DND-41 (cell line): ENCODE measurements around the gene UAP1L1.

Source experiments
- ATAC-seq: fragments of 200-7000 bp; cut with Tn5 transposase; 3 replicates; pipeline ENCODE4 v1.9.1; 2021; ENCODE audit warnings: low read depth; ENCODE audit not compliant: insufficient read depth
- DNase-seq: peaks from one replicate; pipeline ENCODE4 v3.0.0-alpha.2; 2020
- H2AFZ ChIP-seq: 2 replicates; pipeline ENCODE4 v1.6.0; 2012; ENCODE audit warnings: low read depth, low read length
- H3K27ac ChIP-seq: 2 replicates; pipeline ENCODE4 v1.5.1; 2012; ENCODE audit warnings: low read length, inconsistent platforms
- H3K27me3 ChIP-seq: fragments of 200-600 bp; sonication (generic); 2 replicates; pipeline ENCODE4 v1.6.0; 2012; ENCODE audit warnings: low read length, mild to moderate bottlenecking, inconsistent platforms; ENCODE audit not compliant: insufficient read depth, poor library complexity
- H3K36me3 ChIP-seq: 2 replicates; pipeline ENCODE4 v1.5.1; 2012; ENCODE audit warnings: low read length, inconsistent platforms; ENCODE audit not compliant: insufficient read depth
- H3K4me1 ChIP-seq: 2 replicates; pipeline ENCODE4 v1.5.1; 2012; ENCODE audit warnings: mild to moderate bottlenecking, low read length; ENCODE audit not compliant: insufficient read depth
- H3K4me2 ChIP-seq: 2 replicates; pipeline ENCODE4 v1.6.0; 2012; ENCODE audit warnings: mild to moderate bottlenecking, moderate library complexity, low read length, inconsistent platforms; ENCODE audit not compliant: insufficient read depth
- H3K4me3 ChIP-seq, 2 experiments: fragments of 200-600 bp in 1 of 2; shearing (Covaris generic) in 1 of 2; 2 replicates each; pipeline ENCODE4 v1.5.1; 2012 to 2016; ENCODE audit warnings: inconsistent platforms in 2 of 2, low read length in 2 of 2, mild to moderate bottlenecking in 2 of 2, low read depth in 1 of 2, moderate library complexity in 1 of 2
- H3K79me2 ChIP-seq: 2 replicates; pipeline ENCODE4 v1.6.0; 2012; ENCODE audit warnings: low read length, inconsistent platforms; ENCODE audit not compliant: insufficient read depth
- H3K9ac ChIP-seq: 2 replicates; pipeline ENCODE4 v1.6.0; 2012; ENCODE audit warnings: low read depth, mild to moderate bottlenecking, inconsistent platforms, low read length, moderate library complexity
- H3K9me3 ChIP-seq: 2 replicates; pipeline ENCODE4 v1.5.1; 2012; ENCODE audit warnings: low read length, moderate library complexity, mild to moderate bottlenecking, inconsistent platforms; ENCODE audit not compliant: insufficient read depth, severe bottlenecking
- H4K20me1 ChIP-seq: 2 replicates; pipeline ENCODE4 v1.6.0; 2012; ENCODE audit warnings: low read length; ENCODE audit not compliant: insufficient read depth
- CTCF ChIP-seq: IDR thresholded peaks from 2 replicates; pipeline ENCODE4 v1.5.1; 2012; ENCODE audit warnings: borderline replicate concordance, low read length, moderate library complexity, mild to moderate bottlenecking; ENCODE audit not compliant: poor library complexity, severe bottlenecking; ENCODE audit errors: extremely low read depth
- EZH2 ChIP-seq: IDR thresholded peaks from 3 replicates; pipeline ENCODE4 v1.6.1; 2012; ENCODE audit warnings: borderline replicate concordance, low read depth, mild to moderate bottlenecking, moderate library complexity, low read length, inconsistent platforms; ENCODE audit not compliant: severe bottlenecking

Gene UAP1L1

GRCh38 chr9:137045294-137046087 lies 31.8 kb upstream of the UAP1L1 start:
- no peak overlapping the region for H3K4me3 ChIP-seq
- H3K27me3 ChIP-seq, result peaks cover 41% of the 10 kb centered on the region
- H3K79me2 ChIP-seq, result no peaks in the 10 kb centered on the region
- no peak for ATAC-seq
- TF ChIP-seq CTCF (no peak), EZH2 (peak; percentile 58)
- no peaks in the 10 kb centered on the region for H3K4me1 ChIP-seq
- H3K36me3 ChIP-seq, result no peaks in the 10 kb centered on the region
- no peak overlapping the region for H2AFZ ChIP-seq
- no peak overlapping the region for H3K9ac ChIP-seq
- H3K4me2 ChIP-seq, result no peak overlapping the region
- H3K9me3 ChIP-seq, result no peaks in the 10 kb centered on the region
- DNase-seq, result no peak
- no peak overlapping the region for H3K27ac ChIP-seq
- H4K20me1 ChIP-seq, result peaks cover 30% of the 10 kb centered on the region

- DNase-seq (peak; percentile 78), ATAC-seq (peak; percentile 92)
- Histone ChIP-seq H3K79me2 (no peaks in the 10 kb centered on the region), H3K9ac (no peak within 1 kb of the TSS), H3K36me3 (no peaks in the 10 kb centered on the region), H3K9me3 (no peaks in the 10 kb centered on the region), H4K20me1 (peaks cover 30% of the 10 kb centered on the region), H3K4me3 (no peak within 1 kb of the TSS), H3K4me2 (no peak within 1 kb of the TSS), H3K4me1 (no peaks in the 10 kb centered on the region), H3K27me3 (peaks cover 41% of the 10 kb centered on the region), H3K27ac (no peak within 1 kb of the TSS), H2AFZ (no peak within 1 kb of the TSS)
- peak; percentile 84 for TF ChIP-seq EZH2
- TF ChIP-seq CTCF, result peak; percentile 80
Observed at GRCh38 chr9:137046088-137046787, 31.1 kb upstream of the UAP1L1 start, which contains the start of gene NPDC1. TSS of gene NPDC1 (minus strand) at chr9:137046177. CDS start at chr9:137045989, 188 bp downstream.

GRCh38 chr9:137048655-137049543 lies 28.4 kb upstream of the UAP1L1 start:
- H3K4me2 ChIP-seq, result no peak overlapping the region
- H3K79me2 ChIP-seq, result no peaks in the 10 kb centered on the region
- no peaks in the 10 kb centered on the region for H3K4me1 ChIP-seq
- TF ChIP-seq CTCF (no peak), EZH2 (no peak)
- H3K9ac ChIP-seq, result no peak overlapping the region
- no peak overlapping the region for H3K27ac ChIP-seq
- no peak overlapping the region for H2AFZ ChIP-seq
- no peak for ATAC-seq
- H3K9me3 ChIP-seq, result no peaks in the 10 kb centered on the region
- H3K4me3 ChIP-seq, result no peak overlapping the region
- H4K20me1 ChIP-seq, result peaks cover 25% of the 10 kb centered on the region
- DNase-seq, result no peak
- no peaks in the 10 kb centered on the region for H3K36me3 ChIP-seq
- peaks cover 37% of the 10 kb centered on the region for H3K27me3 ChIP-seq
